WTC11 (cell line): ENCODE data around the gene HACD2.

Experiments used
- GRHL2 ChIP-seq: fragments of 250-450 bp; sonication (Bioruptor Pico); IDR thresholded peaks from 2 replicates; pipeline ENCODE4 v1.8.0; 2022; ENCODE audit warnings: mild to moderate bottlenecking, moderate library complexity; ENCODE audit not compliant: insufficient replicate concordance, severe bottlenecking
- JUN ChIP-seq: sonication (generic); formaldehyde crosslinking; IDR thresholded peaks from 2 replicates; pipeline ENCODE4 v1.8.0; 2023; ENCODE audit warnings: mild to moderate bottlenecking, missing genetic modification reagents
- MYBL2 ChIP-seq: sonication (generic); formaldehyde crosslinking; IDR thresholded peaks from 2 replicates; pipeline ENCODE4 v1.8.1; 2023; ENCODE audit warnings: mild to moderate bottlenecking, moderate library complexity, missing genetic modification reagents
- NFYB ChIP-seq: sonication (generic); formaldehyde crosslinking; conservative IDR thresholded peaks from 2 replicates; pipeline ENCODE4 v1.8.0; 2022; ENCODE audit warnings: low read depth, missing genetic modification reagents
- PRRX2 ChIP-seq: fragments of 250-450 bp; sonication (Bioruptor Pico); IDR thresholded peaks from 2 replicates; pipeline ENCODE4 v1.8.0; 2021; ENCODE audit warnings: mild to moderate bottlenecking
- RELA ChIP-seq: sonication (generic); formaldehyde crosslinking; IDR thresholded peaks from 2 replicates; pipeline ENCODE4 v1.8.1; 2022; ENCODE audit warnings: missing genetic modification reagents, mild to moderate bottlenecking, borderline replicate concordance
- TF ChIP-seq, protein P1 (sequence below): sonication (generic); formaldehyde crosslinking; IDR thresholded peaks from 2 replicates; pipeline ENCODE4 v1.8.1; 2023; ENCODE audit warnings: mild to moderate bottlenecking, missing genetic modification reagents, moderate library complexity
- TF ChIP-seq, protein P2 (sequence below): fragments of 200-600 bp; IDR thresholded peaks from 2 replicates; pipeline ENCODE4 v1.8.0; 2022; ENCODE audit warnings: antibody characterized with exemption
- TF ChIP-seq, protein P3 (sequence below): sonication (generic); formaldehyde crosslinking; IDR thresholded peaks from 2 replicates; pipeline ENCODE4 v1.8.0; 2022; ENCODE audit warnings: missing genetic modification reagents
- TF ChIP-seq, protein P4 (sequence below): sonication (generic); formaldehyde crosslinking; IDR thresholded peaks from 2 replicates; pipeline ENCODE4 v1.8.1; 2022; ENCODE audit warnings: low read depth, missing genetic modification reagents, borderline replicate concordance
- TF ChIP-seq, protein P5 (sequence below): fragments of 250-450 bp; sonication (Bioruptor Pico); IDR thresholded peaks from 2 replicates; pipeline ENCODE4 v1.9.0; 2021; ENCODE audit warnings: mild to moderate bottlenecking
- TF ChIP-seq, protein P6 (sequence below): sonication (generic); formaldehyde crosslinking; IDR thresholded peaks from 2 replicates; pipeline ENCODE4 v1.8.1; 2023; ENCODE audit warnings: mild to moderate bottlenecking, missing genetic modification reagents
- TF ChIP-seq, protein P7 (sequence below): sonication (generic); formaldehyde crosslinking; IDR thresholded peaks from 2 replicates; pipeline ENCODE4 v1.8.0; 2022; ENCODE audit warnings: mild to moderate bottlenecking, missing genetic modification reagents

DNA sequence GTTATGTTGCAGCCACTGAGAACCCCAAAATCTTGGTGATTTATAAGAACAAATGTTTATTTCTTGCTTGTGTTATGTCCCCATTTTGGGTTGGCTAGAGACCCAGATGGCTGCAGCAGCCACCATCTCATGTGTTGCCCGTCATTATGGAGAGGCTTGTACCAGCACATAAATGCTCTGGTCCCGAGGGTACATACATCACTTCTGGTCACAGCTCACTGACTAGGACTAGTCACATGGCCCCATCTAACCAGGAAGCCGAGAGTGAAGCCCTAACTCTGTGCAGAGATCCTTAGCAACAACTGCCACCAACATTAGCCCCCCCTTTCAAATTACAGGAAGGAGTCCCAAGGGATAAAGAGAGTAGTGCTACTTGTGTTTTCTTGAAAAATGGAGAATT, 25.5 kb upstream of the HACD2 start:
- TF ChIP-seq JUN (CRISPR knock-in tag) (no peak), MYBL2 (CRISPR knock-in tag) (no peak), PRRX2 (CRISPR knock-in tag) (no peak), NFYB (CRISPR knock-in tag) (no peak), RELA (CRISPR knock-in tag) (no peak), GRHL2 (CRISPR knock-in tag) (no peak)
- TF ChIP-seq, protein P1, sequence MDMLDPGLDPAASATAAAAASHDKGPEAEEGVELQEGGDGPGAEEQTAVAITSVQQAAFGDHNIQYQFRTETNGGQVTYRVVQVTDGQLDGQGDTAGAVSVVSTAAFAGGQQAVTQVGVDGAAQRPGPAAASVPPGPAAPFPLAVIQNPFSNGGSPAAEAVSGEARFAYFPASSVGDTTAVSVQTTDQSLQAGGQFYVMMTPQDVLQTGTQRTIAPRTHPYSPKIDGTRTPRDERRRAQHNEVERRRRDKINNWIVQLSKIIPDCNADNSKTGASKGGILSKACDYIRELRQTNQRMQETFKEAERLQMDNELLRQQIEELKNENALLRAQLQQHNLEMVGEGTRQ (CRISPR knock-in tag) = no peak
- TF ChIP-seq, protein P2, sequence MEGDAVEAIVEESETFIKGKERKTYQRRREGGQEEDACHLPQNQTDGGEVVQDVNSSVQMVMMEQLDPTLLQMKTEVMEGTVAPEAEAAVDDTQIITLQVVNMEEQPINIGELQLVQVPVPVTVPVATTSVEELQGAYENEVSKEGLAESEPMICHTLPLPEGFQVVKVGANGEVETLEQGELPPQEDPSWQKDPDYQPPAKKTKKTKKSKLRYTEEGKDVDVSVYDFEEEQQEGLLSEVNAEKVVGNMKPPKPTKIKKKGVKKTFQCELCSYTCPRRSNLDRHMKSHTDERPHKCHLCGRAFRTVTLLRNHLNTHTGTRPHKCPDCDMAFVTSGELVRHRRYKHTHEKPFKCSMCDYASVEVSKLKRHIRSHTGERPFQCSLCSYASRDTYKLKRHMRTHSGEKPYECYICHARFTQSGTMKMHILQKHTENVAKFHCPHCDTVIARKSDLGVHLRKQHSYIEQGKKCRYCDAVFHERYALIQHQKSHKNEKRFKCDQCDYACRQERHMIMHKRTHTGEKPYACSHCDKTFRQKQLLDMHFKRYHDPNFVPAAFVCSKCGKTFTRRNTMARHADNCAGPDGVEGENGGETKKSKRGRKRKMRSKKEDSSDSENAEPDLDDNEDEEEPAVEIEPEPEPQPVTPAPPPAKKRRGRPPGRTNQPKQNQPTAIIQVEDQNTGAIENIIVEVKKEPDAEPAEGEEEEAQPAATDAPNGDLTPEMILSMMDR = no peak
- TF ChIP-seq, protein P3, sequence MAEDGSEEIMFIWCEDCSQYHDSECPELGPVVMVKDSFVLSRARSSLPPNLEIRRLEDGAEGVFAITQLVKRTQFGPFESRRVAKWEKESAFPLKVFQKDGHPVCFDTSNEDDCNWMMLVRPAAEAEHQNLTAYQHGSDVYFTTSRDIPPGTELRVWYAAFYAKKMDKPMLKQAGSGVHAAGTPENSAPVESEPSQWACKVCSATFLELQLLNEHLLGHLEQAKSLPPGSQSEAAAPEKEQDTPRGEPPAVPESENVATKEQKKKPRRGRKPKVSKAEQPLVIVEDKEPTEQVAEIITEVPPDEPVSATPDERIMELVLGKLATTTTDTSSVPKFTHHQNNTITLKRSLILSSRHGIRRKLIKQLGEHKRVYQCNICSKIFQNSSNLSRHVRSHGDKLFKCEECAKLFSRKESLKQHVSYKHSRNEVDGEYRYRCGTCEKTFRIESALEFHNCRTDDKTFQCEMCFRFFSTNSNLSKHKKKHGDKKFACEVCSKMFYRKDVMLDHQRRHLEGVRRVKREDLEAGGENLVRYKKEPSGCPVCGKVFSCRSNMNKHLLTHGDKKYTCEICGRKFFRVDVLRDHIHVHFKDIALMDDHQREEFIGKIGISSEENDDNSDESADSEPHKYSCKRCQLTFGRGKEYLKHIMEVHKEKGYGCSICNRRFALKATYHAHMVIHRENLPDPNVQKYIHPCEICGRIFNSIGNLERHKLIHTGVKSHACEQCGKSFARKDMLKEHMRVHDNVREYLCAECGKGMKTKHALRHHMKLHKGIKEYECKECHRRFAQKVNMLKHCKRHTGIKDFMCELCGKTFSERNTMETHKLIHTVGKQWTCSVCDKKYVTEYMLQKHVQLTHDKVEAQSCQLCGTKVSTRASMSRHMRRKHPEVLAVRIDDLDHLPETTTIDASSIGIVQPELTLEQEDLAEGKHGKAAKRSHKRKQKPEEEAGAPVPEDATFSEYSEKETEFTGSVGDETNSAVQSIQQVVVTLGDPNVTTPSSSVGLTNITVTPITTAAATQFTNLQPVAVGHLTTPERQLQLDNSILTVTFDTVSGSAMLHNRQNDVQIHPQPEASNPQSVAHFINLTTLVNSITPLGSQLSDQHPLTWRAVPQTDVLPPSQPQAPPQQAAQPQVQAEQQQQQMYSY = no peak
- TF ChIP-seq, protein P4, sequence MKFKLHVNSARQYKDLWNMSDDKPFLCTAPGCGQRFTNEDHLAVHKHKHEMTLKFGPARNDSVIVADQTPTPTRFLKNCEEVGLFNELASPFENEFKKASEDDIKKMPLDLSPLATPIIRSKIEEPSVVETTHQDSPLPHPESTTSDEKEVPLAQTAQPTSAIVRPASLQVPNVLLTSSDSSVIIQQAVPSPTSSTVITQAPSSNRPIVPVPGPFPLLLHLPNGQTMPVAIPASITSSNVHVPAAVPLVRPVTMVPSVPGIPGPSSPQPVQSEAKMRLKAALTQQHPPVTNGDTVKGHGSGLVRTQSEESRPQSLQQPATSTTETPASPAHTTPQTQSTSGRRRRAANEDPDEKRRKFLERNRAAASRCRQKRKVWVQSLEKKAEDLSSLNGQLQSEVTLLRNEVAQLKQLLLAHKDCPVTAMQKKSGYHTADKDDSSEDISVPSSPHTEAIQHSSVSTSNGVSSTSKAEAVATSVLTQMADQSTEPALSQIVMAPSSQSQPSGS (CRISPR knock-in tag) = no peak
- TF ChIP-seq, protein P5, sequence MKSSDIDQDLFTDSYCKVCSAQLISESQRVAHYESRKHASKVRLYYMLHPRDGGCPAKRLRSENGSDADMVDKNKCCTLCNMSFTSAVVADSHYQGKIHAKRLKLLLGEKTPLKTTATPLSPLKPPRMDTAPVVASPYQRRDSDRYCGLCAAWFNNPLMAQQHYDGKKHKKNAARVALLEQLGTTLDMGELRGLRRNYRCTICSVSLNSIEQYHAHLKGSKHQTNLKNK (CRISPR knock-in tag) = no peak
- TF ChIP-seq, protein P6, sequence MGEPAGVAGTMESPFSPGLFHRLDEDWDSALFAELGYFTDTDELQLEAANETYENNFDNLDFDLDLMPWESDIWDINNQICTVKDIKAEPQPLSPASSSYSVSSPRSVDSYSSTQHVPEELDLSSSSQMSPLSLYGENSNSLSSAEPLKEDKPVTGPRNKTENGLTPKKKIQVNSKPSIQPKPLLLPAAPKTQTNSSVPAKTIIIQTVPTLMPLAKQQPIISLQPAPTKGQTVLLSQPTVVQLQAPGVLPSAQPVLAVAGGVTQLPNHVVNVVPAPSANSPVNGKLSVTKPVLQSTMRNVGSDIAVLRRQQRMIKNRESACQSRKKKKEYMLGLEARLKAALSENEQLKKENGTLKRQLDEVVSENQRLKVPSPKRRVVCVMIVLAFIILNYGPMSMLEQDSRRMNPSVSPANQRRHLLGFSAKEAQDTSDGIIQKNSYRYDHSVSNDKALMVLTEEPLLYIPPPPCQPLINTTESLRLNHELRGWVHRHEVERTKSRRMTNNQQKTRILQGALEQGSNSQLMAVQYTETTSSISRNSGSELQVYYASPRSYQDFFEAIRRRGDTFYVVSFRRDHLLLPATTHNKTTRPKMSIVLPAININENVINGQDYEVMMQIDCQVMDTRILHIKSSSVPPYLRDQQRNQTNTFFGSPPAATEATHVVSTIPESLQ (CRISPR knock-in tag) = no peak
- TF ChIP-seq, protein P7, sequence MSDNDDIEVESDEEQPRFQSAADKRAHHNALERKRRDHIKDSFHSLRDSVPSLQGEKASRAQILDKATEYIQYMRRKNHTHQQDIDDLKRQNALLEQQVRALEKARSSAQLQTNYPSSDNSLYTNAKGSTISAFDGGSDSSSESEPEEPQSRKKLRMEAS (CRISPR knock-in tag) = no peak
